T-helper 1 cell (primary cell): ENCODE measurements around the gene ACKR4.

Source experiments
- DNase-seq, 5 donors: peaks; one replicate each; pipeline ENCODE4 v3.0.0-alpha.2; 2012 to 2020

ACKR4 gene

GRCh38 chr3:132643366-132643765, 46.3 kb downstream of the ACKR4 start:
- no peak for DNase-seq

GRCh38 chr3:132645058-132645457, 48.0 kb downstream of the ACKR4 start:
- DNase-seq = no peak

DNA sequence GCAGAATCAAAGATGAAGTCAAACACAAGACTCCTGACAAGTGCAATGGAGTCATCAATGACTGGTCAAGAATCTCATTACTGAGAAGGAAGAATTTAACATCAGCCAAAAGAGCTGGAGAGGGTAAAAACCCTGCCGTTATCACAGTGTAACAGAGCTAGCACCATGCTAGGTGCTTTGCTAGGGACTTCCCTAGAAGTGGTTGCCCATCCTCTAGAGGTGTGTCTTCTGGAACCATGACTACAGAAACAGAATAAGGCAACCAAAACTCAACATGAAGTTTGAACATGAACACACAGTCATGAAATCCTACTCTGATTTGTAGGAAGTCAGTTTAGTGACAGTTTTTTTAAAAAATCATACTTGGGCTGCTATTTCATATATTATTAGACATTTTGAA, 53.1 kb downstream of the ACKR4 start:
- no peak for DNase-seq
